Activated naive CD4-positive, alpha-beta T cell treated with anti-CD3 and anti-CD28 coated beads for 36 hours (primary cell): ENCODE data around the gene ARFRP1. TPM values are rescaled to one million over a fixed set of nuclear protein-coding genes. Genes with fewer than 3 reads are reported as not detected.
"Not testable (repeated sequence)": the region's sequence is repeated elsewhere in the genome, so short reads cannot be mapped to it uniquely, and the experiment has no call there.

Experiments used
- CTCF ChIA-PET: fragments of 350-600 bp; sonication (Branson Sonifier 250); formaldehyde crosslinking; loops from one replicate; lab custom pipeline; 2021; ENCODE audit warnings: antibody characterized with exemption; lab: Charles Lee
- DNase-seq: peaks from one replicate; pipeline ENCODE4 v3.0.0-alpha.2; 2020
- H3K27ac Mint-ChIP-seq: one replicate; pipeline ENCODE4 v1.8.0; 2021; ENCODE audit warnings: mild to moderate bottlenecking, mixed read lengths
- H3K27me3 Mint-ChIP-seq: one replicate; pipeline ENCODE4 v1.8.0; 2021; ENCODE audit warnings: low read depth, mixed read lengths
- H3K36me3 Mint-ChIP-seq: one replicate; pipeline ENCODE4 v1.8.0; 2021; ENCODE audit warnings: low read depth, mixed read lengths
- H3K4me1 Mint-ChIP-seq: one replicate; pipeline ENCODE4 v1.8.0; 2021; ENCODE audit warnings: low read depth, mixed read lengths
- H3K4me3 Mint-ChIP-seq: one replicate; pipeline ENCODE4 v1.8.0; 2021; ENCODE audit warnings: mild to moderate bottlenecking, moderate library complexity, mixed read lengths
- H3K9me3 Mint-ChIP-seq: one replicate; pipeline ENCODE4 v1.8.0; 2021; ENCODE audit warnings: mixed read lengths
- intact Hi-C: fragments of 100-400 bp; cut with micrococcal nuclease; formaldehyde crosslinking; loops from one replicate; pipeline ENCODE4 v1.15.1; 2023
- total RNA-seq, 2 experiments: library from RNA; stranded (reverse); gene quantifications; one replicate each; pipeline ENCODE4 v1.2.3, GENCODE V29; 2021

The ARFRP1 gene
- total RNA-seq, 2 experiments from 2014 or later = 45.6 to 49.2 TPM

GRCh38 chr20:63734946-63735858 is 27.4 kb upstream of the ARFRP1 start:
- no peak for DNase-seq
- Mint-ChIP-seq H3K27me3 (no peaks in the 10 kb centered on the region), H3K9me3 (no peaks in the 10 kb centered on the region), H3K36me3 (peaks cover 12% of the 10 kb centered on the region), H3K27ac (no peak overlapping the region), H3K4me3 (no peak overlapping the region), H3K4me1 (peaks cover 24% of the 10 kb centered on the region)
- CTCF ChIA-PET = interaction anchor here (1.7 to 2.7 kb wide), 2 partner anchors 27 to 93 kb away, joined by 4 to 15 read pairs; partner anchors contain the start of genes ARFRP1 and ZGPAT
- intact Hi-C loops = loop anchor here (5.0 kb wide), 2 partner anchors 108 to 342 kb away; partner anchors contain the start of genes GMEB2 and RGS19

GRCh38 chr20:63734111-63734945 is 26.6 kb upstream of the ARFRP1 start:
- Mint-ChIP-seq H3K27me3 (no peaks in the 10 kb centered on the region), H3K4me1 (peaks cover 24% of the 10 kb centered on the region), H3K27ac (no peak overlapping the region), H3K36me3 (peaks cover 14% of the 10 kb centered on the region), H3K9me3 (no peaks in the 10 kb centered on the region), H3K4me3 (no peak overlapping the region)
- intact Hi-C loops = no loop called here
- CTCF ChIA-PET = interaction anchor here (0.6 kb wide), 1 partner anchor 14 kb away, joined by 5 read pairs; no protein-coding TSS in a partner anchor
- DNase-seq = no peak

- H3K4me1 Mint-ChIP-seq = peaks cover 24% of the 10 kb centered on the region
- no peaks in the 10 kb centered on the region for H3K27me3 Mint-ChIP-seq
- H3K36me3 Mint-ChIP-seq = peaks cover 16% of the 10 kb centered on the region
- no peak for DNase-seq
- CTCF ChIA-PET = interaction anchor here (0.6 to 0.9 kb wide), 2 partner anchors 13 to 26 kb away, joined by 3 to 5 read pairs; partner anchors contain the start of gene ARFRP1
- H3K27ac Mint-ChIP-seq = no peak overlapping the region
- H3K4me3 Mint-ChIP-seq = no peak overlapping the region
- no peaks in the 10 kb centered on the region for H3K9me3 Mint-ChIP-seq
- intact Hi-C loops = no loop called here
These were observed 25.9 kb upstream of the ARFRP1 start for GRCh38 chr20:63733579-63734081.

- intact Hi-C loops = no loop called here
- H3K4me1 Mint-ChIP-seq = peaks cover 21% of the 10 kb centered on the region
- no peak overlapping the region for H3K27ac Mint-ChIP-seq
- CTCF ChIA-PET = interaction anchor here (0.9 kb wide), 1 partner anchor 26 kb away, joined by 3 read pairs; the partner anchor contains the start of gene ARFRP1
- H3K4me3 Mint-ChIP-seq = no peak overlapping the region
- H3K27me3 Mint-ChIP-seq = no peaks in the 10 kb centered on the region
- peaks cover 20% of the 10 kb centered on the region for H3K36me3 Mint-ChIP-seq
- no peaks in the 10 kb centered on the region for H3K9me3 Mint-ChIP-seq
- DNase-seq = no peak
These were observed 25.3 kb upstream of the ARFRP1 start for GRCh38 chr20:63733117-63733516.

- Mint-ChIP-seq H3K27ac (no peak overlapping the region), H3K9me3 (no peaks in the 10 kb centered on the region), H3K27me3 (no peaks in the 10 kb centered on the region), H3K4me3 (no peak overlapping the region), H3K4me1 (peaks cover 25% of the 10 kb centered on the region), H3K36me3 (peaks cover 20% of the 10 kb centered on the region)
- intact Hi-C loops = no loop called here
- CTCF ChIA-PET = interaction anchor here (0.9 kb wide), 1 partner anchor 25 kb away, joined by 3 read pairs; the partner anchor contains the start of gene ARFRP1
- no peak for DNase-seq
These were observed 24.6 kb upstream of the ARFRP1 start for GRCh38 chr20:63732118-63733095.

GRCh38 chr20:63731410-63731809 is 23.6 kb upstream of the ARFRP1 start:
- CTCF ChIA-PET = no interaction called here
- Mint-ChIP-seq H3K36me3 (peaks cover 27% of the 10 kb centered on the region), H3K4me1 (peaks cover 23% of the 10 kb centered on the region), H3K9me3 (peaks cover 3% of the 10 kb centered on the region), H3K4me3 (no peak overlapping the region), H3K27ac (no peak overlapping the region), H3K27me3 (no peaks in the 10 kb centered on the region)
- intact Hi-C loops = no loop called here
- DNase-seq = no peak

GRCh38 chr20:63730189-63730733 is 22.5 kb upstream of the ARFRP1 start:
- peaks cover 15% of the 10 kb centered on the region for H3K4me1 Mint-ChIP-seq
- peaks cover 30% of the 10 kb centered on the region for H3K36me3 Mint-ChIP-seq
- DNase-seq, H3K9me3 Mint-ChIP-seq, intact Hi-C loops, H3K27ac Mint-ChIP-seq, H3K27me3 Mint-ChIP-seq: not testable (repeated sequence)
- peak overlapping the region; percentile 17 for H3K4me3 Mint-ChIP-seq
- CTCF ChIA-PET = interaction anchor here (0.6 to 0.8 kb wide), 2 partner anchors 10 to 320 kb away, joined by 3 read pairs; no protein-coding TSS in a partner anchor

GRCh38 chr20:63722967-63723622 is 15.3 kb upstream of the ARFRP1 start:
- Mint-ChIP-seq H3K9me3 (peaks cover 15% of the 10 kb centered on the region), H3K36me3 (peaks cover 47% of the 10 kb centered on the region), H3K4me1 (peaks cover 21% of the 10 kb centered on the region)
- intact Hi-C loops, DNase-seq, H3K27me3 Mint-ChIP-seq, H3K27ac Mint-ChIP-seq, H3K4me3 Mint-ChIP-seq: not testable (repeated sequence)
- CTCF ChIA-PET = interaction anchor here (1.6 to 1.7 kb wide), 2 partner anchors 15 to 16 kb away, joined by 5 to 8 read pairs; partner anchors contain the start of genes ARFRP1 and ZGPAT

DNA sequence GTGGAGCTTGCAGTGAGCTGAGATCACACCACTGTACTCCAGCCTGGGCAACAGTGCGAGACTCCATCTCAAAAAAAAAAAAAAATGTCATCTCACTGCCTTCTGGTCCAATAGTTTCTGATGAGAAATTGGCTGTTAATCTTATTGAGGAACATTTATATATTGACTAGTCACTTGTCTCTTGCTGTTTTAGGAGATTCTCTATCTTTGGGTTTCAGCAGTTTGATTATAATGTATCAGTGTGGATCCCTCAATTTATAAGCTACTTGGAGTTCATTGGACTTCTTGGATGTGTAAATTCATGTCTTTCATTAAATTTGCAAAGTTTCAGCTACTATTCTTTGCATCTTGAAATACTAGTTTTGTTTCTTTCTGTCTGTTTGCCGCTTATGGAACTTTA is 11.2 kb upstream of the ARFRP1 start:
- DNase-seq = no peak
- intact Hi-C loops = no loop called here
- Mint-ChIP-seq H3K4me3 (no peak overlapping the region), H3K27me3 (no peaks in the 10 kb centered on the region), H3K4me1 (peaks cover 33% of the 10 kb centered on the region), H3K27ac (no peak overlapping the region), H3K36me3 (peaks cover 52% of the 10 kb centered on the region), H3K9me3 (peaks cover 15% of the 10 kb centered on the region)
- CTCF ChIA-PET = interaction anchor here (1.6 kb wide), 1 partner anchor 22 kb away, joined by 3 read pairs; no protein-coding TSS in a partner anchor

GRCh38 chr20:63714858-63715257 is 7.1 kb upstream of the ARFRP1 start:
- CTCF ChIA-PET = interaction anchor here (0.6 kb wide), 1 partner anchor 60 kb away, joined by 3 read pairs; no protein-coding TSS in a partner anchor
- peaks cover 63% of the 10 kb centered on the region for H3K36me3 Mint-ChIP-seq
- H3K4me1 Mint-ChIP-seq = peaks cover 48% of the 10 kb centered on the region

More at GRCh38 chr20:63714858-63715257, 7.1 kb upstream of the ARFRP1 start:
- no peak for DNase-seq
- no peaks in the 10 kb centered on the region for H3K27me3 Mint-ChIP-seq
- peaks cover 15% of the 10 kb centered on the region for H3K9me3 Mint-ChIP-seq
- no peak overlapping the region for H3K27ac Mint-ChIP-seq
- no peak overlapping the region for H3K4me3 Mint-ChIP-seq
- intact Hi-C loops = no loop called here
